Neural progenitor cell (in vitro differentiated cells): Measurements from ENCODE around the gene KCNC4. TPM values are rescaled to one million over a fixed set of nuclear protein-coding genes. Genes with fewer than 3 reads are reported as not detected.

Experiments used
- DNase-seq: peaks from one replicate; pipeline ENCODE4 v3.0.0-alpha.2; 2016; ENCODE audit warnings: low spot score
- H2AFZ ChIP-seq: fragments of 200-600 bp; sonication (generic); replicated peaks from 2 replicates; pipeline ENCODE4 v1.6.1; 2016; ENCODE audit warnings: antibody characterized with exemption
- H3F3A ChIP-seq: fragments of 200-600 bp; sonication (generic); 2 replicates; pipeline ENCODE4 v1.6.1; 2016; ENCODE audit warnings: antibody characterized with exemption, low read depth
- H3K27ac ChIP-seq: fragments of 200-600 bp; sonication (generic); 2 replicates; pipeline ENCODE4 v1.5.1; 2016; ENCODE audit warnings: mild to moderate bottlenecking
- H3K27me3 ChIP-seq: fragments of 200-600 bp; sonication (generic); 2 replicates; pipeline ENCODE4 v1.6.1; 2016; ENCODE audit warnings: mild to moderate bottlenecking, moderate library complexity
- H3K36me3 ChIP-seq: fragments of 200-600 bp; sonication (generic); 2 replicates; pipeline ENCODE4 v1.5.1; 2016
- H3K4me1 ChIP-seq: fragments of 200-600 bp; sonication (generic); 2 replicates; pipeline ENCODE4 v1.6.1; 2016; ENCODE audit warnings: mixed run types
- H3K4me2 ChIP-seq: fragments of 200-600 bp; sonication (generic); 2 replicates; pipeline ENCODE4 v1.6.1; 2016
- H3K4me3 ChIP-seq: fragments of 200-600 bp; sonication (generic); 2 replicates; pipeline ENCODE4 v1.5.1; 2016
- H3K79me2 ChIP-seq: fragments of 200-600 bp; sonication (generic); 2 replicates; pipeline ENCODE4 v1.6.1; 2016; ENCODE audit warnings: low read depth
- H3K9ac ChIP-seq: fragments of 200-600 bp; sonication (generic); 2 replicates; pipeline ENCODE4 v1.6.1; 2016
- H3K9me3 ChIP-seq: fragments of 200-600 bp; sonication (generic); 2 replicates; pipeline ENCODE4 v1.5.1; 2016; ENCODE audit warnings: low read depth
- H4K20me1 ChIP-seq: fragments of 200-600 bp; sonication (generic); 2 replicates; pipeline ENCODE4 v1.6.1; 2016; ENCODE audit warnings: low read depth
- H3K27ac Mint-ChIP-seq: 3 replicates; pipeline ENCODE4 v1.8.0; 2021; ENCODE audit warnings: mixed read lengths
- H3K27me3 Mint-ChIP-seq: 2 replicates; pipeline ENCODE4 v1.8.0; 2022; ENCODE audit warnings: low read depth, mild to moderate bottlenecking, inconsistent platforms, moderate library complexity, mixed read lengths; ENCODE audit not compliant: insufficient read depth
- H3K36me3 Mint-ChIP-seq: 3 replicates; pipeline ENCODE4 v1.8.0; 2021; ENCODE audit warnings: mixed read lengths
- H3K4me1 Mint-ChIP-seq: 3 replicates; pipeline ENCODE4 v1.8.0; 2021; ENCODE audit warnings: mixed read lengths
- H3K4me3 Mint-ChIP-seq: 3 replicates; pipeline ENCODE4 v1.8.0; 2021; ENCODE audit warnings: mild to moderate bottlenecking, moderate library complexity, mixed read lengths
- H3K9me3 Mint-ChIP-seq: 3 replicates; pipeline ENCODE4 v1.8.0; 2020; ENCODE audit warnings: mixed read lengths
- CTCF ChIP-seq: fragments of 200-600 bp; sonication (generic); IDR thresholded peaks from 2 replicates; pipeline ENCODE4 v1.5.1; 2017; ENCODE audit warnings: antibody characterized with exemption, mild to moderate bottlenecking
- EZH2 ChIP-seq: fragments of 200-600 bp; sonication (generic); IDR thresholded peaks from 2 replicates; pipeline ENCODE4 v1.6.1; 2017; ENCODE audit warnings: antibody characterized with exemption, mild to moderate bottlenecking, moderate library complexity
- EZH2phosphoT487 ChIP-seq: fragments of 200-600 bp; sonication (generic); IDR thresholded peaks from 2 replicates; pipeline ENCODE4 v1.6.1; 2017; ENCODE audit warnings: antibody characterized with exemption
- small RNA-seq: library from RNA; depleted of rRNA; stranded (forward); fragments of <200 nt; gene quantifications from one replicate; pipeline ENCODE3, GENCODE V24; 2015
- total RNA-seq: library from RNA; depleted of rRNA; stranded (reverse); fragments of >200 nt; gene quantifications from 2 replicates; pipeline ENCODE4 v1.2.3, GENCODE V29; 2015; ENCODE audit warnings: low replicate concordance

The KCNC4 gene
- total RNA-seq, 1 donor from 2014 or later, result 1.3 TPM

GRCh38 chr1:110259770-110260169, 49.7 kb downstream of the KCNC4 start:
- H3F3A ChIP-seq, result no peaks in the 10 kb centered on the region
- H3K9ac ChIP-seq, result no peak overlapping the region
- H3K27me3 ChIP-seq, result no peaks in the 10 kb centered on the region
- no peaks in the 10 kb centered on the region for H3K9me3 ChIP-seq
- H3K36me3 Mint-ChIP-seq, result no peaks in the 10 kb centered on the region
- no peak overlapping the region for H3K4me3 Mint-ChIP-seq
- H3K4me2 ChIP-seq, result no peak overlapping the region
- no peak overlapping the region for H2AFZ ChIP-seq
- H3K4me1 ChIP-seq, result peaks cover 7% of the 10 kb centered on the region
- H3K4me3 ChIP-seq, result no peak overlapping the region
- TF ChIP-seq EZH2phosphoT487 (no peak), EZH2 (no peak), CTCF (no peak)
- no peaks in the 10 kb centered on the region for H3K36me3 ChIP-seq
- no peak for DNase-seq
- no peaks in the 10 kb centered on the region for H3K79me2 ChIP-seq
- no peaks in the 10 kb centered on the region for H3K9me3 Mint-ChIP-seq
- peaks cover 21% of the 10 kb centered on the region for H3K4me1 Mint-ChIP-seq
- no peak overlapping the region for H3K27ac ChIP-seq
- H3K27ac Mint-ChIP-seq, result no peak overlapping the region
- no peaks in the 10 kb centered on the region for H4K20me1 ChIP-seq
- H3K27me3 Mint-ChIP-seq, result peaks cover 6% of the 10 kb centered on the region

Small RNAs within 50 kb of the gene (small RNA-seq; reads per million reads assigned to genes)
- not detected for gene AL137790.1

Other genes with a start within 250 kb of the KCNC4 start
- 62.5 and 65.5 TPM in 2 replicates for gene AHCYL1, start 225.5 kb upstream of the KCNC4 start, total RNA-seq
- gene STRIP1, start 175.7 kb upstream of the KCNC4 start, total RNA-seq, result 55.0 and 67.5 TPM in 2 replicates
- 1.1 TPM in 1 of 2 replicates, not detected in the other for gene ALX3, start 139.6 kb upstream of the KCNC4 start, total RNA-seq
- not detected in 2 replicates for gene UBL4B, start 97.9 kb upstream of the KCNC4 start, total RNA-seq
- 0.06 TPM in 1 of 2 replicates, not detected in the other for gene SLC6A17, start 59.8 kb upstream of the KCNC4 start, total RNA-seq
- 66.9 and 83.7 TPM in 2 replicates for gene RBM15, start 129.1 kb downstream of the KCNC4 start, total RNA-seq
- gene SLC16A4, start 180.7 kb downstream of the KCNC4 start, total RNA-seq, result 0.28 and 0.56 TPM in 2 replicates
- 34.4 and 46.8 TPM in 2 replicates for gene LAMTOR5, start 197.4 kb downstream of the KCNC4 start, total RNA-seq
- gene PROK1, start 240.8 kb downstream of the KCNC4 start, total RNA-seq, result 0.12 TPM in 1 of 2 replicates, not detected in the other